ENCODE measurements around the gene LSM7.

The LSM7 gene

GRCh38 chr19:2336528-2337328 is 8.3 kb upstream of the LSM7 start:
- DNase-seq = no peak

GRCh38 chr19:2335848-2336247 is 7.5 kb upstream of the LSM7 start:
- DNase-seq = no peak

- no peak for DNase-seq
Measured at GRCh38 chr19:2334986-2335846, 6.8 kb upstream of the LSM7 start.

GRCh38 chr19:2334426-2334825 is 6.0 kb upstream of the LSM7 start:
- DNase-seq = no peak

GRCh38 chr19:2333807-2334211 is 5.4 kb upstream of the LSM7 start:
- no peak for DNase-seq

GRCh38 chr19:2333027-2333806 is 4.8 kb upstream of the LSM7 start:
- DNase-seq = no peak

GRCh38 chr19:2332341-2333026 is 4.1 kb upstream of the LSM7 start:
- DNase-seq = peak; percentile 44

GRCh38 chr19:2331601-2332246 is 3.3 kb upstream of the LSM7 start:
- DNase-seq = no peak

GRCh38 chr19:2330632-2331284 is 2.4 kb upstream of the LSM7 start:
- DNase-seq = no peak

GRCh38 chr19:2330255-2330631 is 1.9 kb upstream of the LSM7 start:
- no peak for DNase-seq

- no peak for DNase-seq
Measured at GRCh38 chr19:2329501-2329916, 1.1 kb upstream of the LSM7 start.

GRCh38 chr19:2329149-2329478 is 728 bp upstream of the LSM7 start:
- DNase-seq = no peak

- peak; percentile 82 for DNase-seq
Measured at GRCh38 chr19:2327773-2328400, 499 bp downstream of the LSM7 start.

GRCh38 chr19:2326699-2327360 is 1.6 kb downstream of the LSM7 start:
- DNase-seq = no peak

GRCh38 chr19:2325281-2326046 is 2.9 kb downstream of the LSM7 start:
- no peak for DNase-seq

- no peak for DNase-seq
Measured at GRCh38 chr19:2324220-2324948, 4.0 kb downstream of the LSM7 start.

- DNase-seq = no peak
Measured at GRCh38 chr19:2323707-2324106, 4.7 kb downstream of the LSM7 start.

- DNase-seq = no peak
Measured at GRCh38 chr19:2321565-2322283, 6.7 kb downstream of the LSM7 start.

- no peak for DNase-seq
Measured at GRCh38 chr19:2320939-2321338, 7.4 kb downstream of the LSM7 start.

Measured in stimulated activated CD4-positive, alpha-beta T cell treated with anti-CD3 and anti-CD28 coated beads, Interleukin-15, amount 100 ng/mL, for 24 hours (primary cell).